Inflammatory macrophage treated with lipopolysaccharide for 1 hour (primary cell): ENCODE measurements around the gene LEMD2.

Experiments
- DNase-seq, 2 donors: peaks; one replicate each; pipeline ENCODE4 v3.0.0-alpha.2; 2020 to 2022

Gene LEMD2

DNA sequence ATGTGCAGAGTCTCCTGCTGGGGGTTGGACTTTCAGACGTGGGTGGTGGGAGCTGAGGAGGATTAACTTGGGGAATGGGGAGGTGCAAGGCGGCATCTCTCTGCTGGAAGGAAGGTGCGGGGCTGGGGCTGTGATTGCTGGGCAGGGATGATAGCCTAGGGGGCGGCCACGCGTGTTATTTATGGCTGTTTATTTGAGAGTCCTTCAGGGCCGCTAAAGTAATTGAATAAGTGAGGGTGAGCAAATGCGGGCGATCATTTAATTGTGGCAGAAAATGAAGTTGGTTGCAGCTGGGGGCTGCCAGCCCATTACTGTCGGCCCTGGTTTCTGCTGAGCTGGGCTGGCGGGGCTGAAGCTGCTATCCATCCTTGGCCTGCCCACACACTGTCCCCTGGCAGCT is 34.7 kb downstream of the LEMD2 start:
- DNase-seq: no peak

DNA sequence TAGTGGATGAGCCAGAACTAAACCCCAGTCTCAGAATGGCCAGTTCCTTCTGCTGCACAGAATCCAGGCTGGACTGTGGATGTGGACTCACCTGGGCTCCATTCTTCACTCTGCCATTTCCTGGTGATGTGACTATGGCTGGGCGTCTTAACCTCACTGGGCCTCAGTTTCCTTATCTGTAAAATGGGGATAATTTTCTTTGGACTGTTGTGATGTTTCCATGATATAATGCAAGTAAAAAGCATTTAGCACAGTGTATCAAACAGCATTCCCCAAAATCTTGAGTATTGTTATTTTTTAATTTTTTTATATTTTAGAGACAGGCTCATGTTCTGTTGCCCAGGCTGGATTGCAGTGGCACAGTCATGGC is 36.3 kb downstream of the LEMD2 start:
- no peak for DNase-seq

DNA sequence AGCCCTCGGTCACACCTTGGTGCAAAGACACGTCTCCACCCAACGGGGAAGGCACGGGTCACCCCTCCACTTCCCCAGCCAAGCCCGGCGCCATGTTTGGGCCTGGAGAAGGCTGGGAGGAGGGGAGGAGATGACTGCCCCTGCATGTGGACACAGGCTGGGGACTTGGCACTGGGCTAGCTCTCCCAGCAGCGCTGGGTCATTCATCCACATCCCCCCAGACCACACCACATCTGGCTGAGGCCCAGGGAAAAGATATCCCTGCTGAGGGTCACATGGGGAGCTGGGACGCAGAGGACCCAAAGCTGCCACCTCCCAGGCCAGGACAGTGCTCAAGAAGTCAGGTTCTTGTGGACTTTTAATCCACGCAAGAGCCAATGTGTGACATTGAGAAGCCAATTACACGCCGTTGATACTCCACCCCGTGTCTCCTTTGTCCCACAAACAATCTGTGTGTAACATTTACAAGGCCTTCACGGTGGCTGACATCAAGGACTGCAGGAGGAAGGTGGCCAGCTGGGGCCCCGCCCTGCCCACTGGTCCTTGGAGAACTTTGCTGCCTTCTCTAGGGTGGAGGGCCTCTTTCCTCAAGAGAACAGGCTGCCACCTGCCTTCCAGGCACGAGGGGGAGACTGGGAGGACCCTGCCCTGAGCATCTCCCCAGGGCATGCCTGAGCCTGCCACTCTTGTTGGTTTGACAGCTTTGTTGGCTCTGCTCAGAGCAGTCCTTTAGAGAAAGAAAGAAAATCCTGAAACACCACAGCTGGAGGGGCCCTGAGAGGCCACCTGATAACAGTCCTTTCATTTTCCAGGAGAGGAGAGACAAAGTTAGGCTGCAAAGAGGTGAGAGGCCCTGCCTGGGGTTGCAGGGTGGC is 36.9 kb downstream of the LEMD2 start:
- no peak for DNase-seq

DNA sequence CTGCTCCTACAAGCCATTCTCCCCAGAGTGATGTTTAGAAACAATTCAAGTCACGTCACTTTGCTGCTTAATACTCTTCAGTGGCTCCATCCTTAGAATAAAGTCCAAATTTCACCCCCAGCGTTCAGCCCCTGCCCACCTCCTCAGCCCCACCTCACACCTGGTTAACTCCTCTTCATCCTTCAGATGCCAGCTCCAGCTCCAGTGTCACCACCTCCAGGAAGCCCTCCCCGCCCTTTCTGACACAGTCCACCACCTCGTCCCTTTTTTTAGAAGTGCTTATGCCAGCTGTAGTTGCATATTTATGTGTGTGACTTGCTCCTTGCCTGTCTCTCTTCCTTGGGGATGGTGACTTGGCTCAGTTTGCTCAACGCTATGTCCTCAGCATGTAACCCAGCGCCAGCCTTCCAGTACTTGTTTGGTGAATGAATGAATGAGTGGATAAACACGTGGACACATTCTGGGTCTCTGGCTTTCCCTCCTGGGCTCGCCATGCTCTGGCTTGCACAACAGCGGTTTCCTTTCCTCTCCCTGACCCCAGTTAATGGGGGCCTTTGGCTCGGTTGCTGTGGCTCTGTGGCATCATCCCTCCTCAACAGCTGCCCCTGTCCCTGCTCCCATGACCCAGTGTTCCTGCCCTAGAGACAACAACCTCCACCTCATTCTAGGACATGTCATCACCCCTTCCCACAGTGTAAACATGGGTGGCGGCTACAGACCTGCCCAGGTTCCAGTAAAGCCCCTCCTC is 38.5 kb downstream of the LEMD2 start:
- no peak for DNase-seq

DNA sequence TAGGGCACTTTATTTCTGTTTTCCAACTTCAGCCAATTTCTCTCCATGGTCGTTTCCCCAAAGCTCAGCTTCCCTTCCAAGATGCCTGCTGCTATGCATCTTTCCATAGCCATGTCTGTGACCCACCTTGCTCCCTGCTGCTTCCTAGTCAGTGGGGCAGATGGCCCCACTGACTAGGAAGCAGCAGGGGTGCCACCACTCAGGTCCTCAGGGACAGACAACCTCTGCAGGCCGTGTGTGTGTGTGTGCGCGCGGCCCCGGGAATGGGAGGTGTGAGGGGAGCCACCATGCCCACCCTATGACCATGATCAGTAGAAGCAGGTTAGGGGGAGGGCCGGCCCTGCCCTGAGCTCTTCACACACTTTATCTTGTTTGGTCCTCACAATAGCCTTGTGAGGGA is 39.5 kb downstream of the LEMD2 start:
- DNase-seq: no peak

DNA sequence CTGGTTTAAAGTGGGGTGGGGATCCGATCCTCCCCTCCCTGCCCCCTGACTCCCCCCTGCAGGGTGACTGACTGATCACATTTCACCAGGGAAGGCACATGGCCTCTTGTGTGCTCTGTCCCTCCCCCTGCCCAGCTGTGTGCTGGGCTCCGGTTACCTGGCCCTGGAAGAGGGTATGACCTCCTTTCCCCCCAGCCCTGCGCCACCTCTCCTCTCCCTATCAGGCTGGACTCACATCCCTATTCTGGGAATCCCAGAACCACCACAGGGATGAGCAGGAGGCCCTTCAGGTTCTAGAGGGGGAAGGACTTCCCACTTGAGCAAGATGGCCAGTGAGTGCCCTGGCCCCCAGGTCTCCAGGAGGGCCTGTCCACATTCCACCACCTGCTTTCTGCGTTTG is 40.1 kb downstream of the LEMD2 start:
- DNase-seq: no peak

DNA sequence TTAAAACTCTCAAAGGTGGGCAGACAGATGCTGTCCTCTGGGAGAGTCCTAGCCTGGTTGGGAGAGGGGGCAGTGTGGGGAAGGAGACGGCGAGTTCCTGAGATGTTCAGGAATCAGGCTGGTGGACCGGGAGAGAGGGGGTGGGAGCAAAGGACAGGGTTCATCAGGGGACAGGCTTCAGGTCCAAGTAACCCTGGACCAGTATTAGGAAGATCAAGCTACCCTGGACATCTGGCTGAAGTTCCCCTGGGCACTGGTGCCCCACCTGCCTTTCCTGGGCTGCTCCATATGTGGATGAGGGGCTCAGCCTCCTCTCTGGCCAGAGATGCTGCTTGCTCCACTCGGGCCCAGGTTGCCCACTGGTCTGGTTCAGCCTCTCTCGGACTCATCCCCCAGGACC is 41.1 kb downstream of the LEMD2 start:
- no peak for DNase-seq

DNA sequence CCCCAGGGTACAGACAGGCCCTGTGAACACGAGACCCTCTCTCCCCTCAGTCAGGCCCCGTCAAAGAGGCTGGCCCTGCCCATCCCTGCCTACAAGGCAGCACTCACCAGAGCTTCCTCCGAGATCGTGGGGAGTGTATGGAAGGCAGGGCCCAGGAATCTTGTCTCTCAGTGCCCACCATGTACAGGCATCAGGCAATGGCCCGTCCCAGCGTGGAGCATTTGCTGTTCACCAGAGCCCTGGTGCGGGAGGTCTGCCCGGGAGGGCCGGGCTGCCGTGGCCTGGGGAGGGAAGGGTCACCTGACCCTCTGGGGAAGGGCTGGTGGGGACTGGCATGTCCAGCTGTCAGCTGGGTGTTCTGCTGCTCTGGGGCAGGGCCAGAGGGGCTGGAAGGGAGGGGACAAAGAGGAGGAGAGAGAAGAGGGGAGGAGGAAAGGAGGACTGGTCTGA is 42.3 kb downstream of the LEMD2 start, which contains the start of gene IP6K3:
IP6K3 (minus strand) TSS at position 255 of the 450 bp plus-strand sequence. CDS start 11,429 bp downstream, outside the sequence.
- DNase-seq: no peak

DNA sequence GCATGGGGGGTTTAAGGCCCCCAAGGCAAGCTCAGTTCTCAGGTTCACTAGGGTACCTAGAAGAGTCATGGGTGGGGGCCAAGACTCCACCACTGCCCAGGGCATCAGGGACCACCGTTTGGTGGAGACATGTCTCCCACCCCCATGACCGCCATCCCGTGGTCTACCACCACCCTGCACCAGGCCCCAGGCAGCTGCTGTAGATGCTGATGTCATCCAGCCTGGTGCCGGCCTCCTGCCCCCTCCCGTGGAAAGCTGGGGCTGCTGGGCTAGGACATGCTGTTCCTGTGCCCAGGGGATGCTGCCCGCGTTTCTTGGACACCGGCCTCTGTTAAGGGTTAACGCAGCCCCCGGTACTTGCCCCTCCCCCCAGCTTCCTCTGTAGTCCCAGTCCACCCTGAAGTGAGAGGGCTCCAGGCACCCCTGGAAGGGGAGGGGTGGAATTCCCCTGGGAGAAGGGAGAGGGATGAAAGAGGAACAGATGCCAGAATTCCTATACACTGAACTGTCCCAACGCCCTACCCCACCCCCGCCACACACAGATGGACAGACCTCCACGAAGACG is 42.8 kb downstream of the LEMD2 start:
- no peak for DNase-seq

DNA sequence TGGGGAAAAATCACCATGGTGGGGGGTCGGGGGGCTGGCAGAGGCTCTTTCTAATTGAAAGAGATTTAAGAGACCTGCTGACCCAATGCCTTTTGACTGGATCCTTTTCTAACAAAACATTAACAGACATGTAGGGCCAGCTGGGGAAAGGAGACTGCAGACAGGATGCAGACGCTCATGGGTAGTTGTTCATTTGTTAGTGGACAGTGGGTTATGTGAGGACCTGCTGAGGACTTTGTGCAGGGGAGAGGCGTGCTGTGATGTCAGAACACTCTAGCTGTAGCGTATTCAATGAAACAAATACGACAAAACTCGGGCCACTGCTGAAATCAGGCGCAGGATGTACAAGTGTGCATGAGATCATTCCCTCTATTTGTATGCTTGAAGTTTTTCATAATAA is 43.4 kb downstream of the LEMD2 start:
- no peak for DNase-seq

DNA sequence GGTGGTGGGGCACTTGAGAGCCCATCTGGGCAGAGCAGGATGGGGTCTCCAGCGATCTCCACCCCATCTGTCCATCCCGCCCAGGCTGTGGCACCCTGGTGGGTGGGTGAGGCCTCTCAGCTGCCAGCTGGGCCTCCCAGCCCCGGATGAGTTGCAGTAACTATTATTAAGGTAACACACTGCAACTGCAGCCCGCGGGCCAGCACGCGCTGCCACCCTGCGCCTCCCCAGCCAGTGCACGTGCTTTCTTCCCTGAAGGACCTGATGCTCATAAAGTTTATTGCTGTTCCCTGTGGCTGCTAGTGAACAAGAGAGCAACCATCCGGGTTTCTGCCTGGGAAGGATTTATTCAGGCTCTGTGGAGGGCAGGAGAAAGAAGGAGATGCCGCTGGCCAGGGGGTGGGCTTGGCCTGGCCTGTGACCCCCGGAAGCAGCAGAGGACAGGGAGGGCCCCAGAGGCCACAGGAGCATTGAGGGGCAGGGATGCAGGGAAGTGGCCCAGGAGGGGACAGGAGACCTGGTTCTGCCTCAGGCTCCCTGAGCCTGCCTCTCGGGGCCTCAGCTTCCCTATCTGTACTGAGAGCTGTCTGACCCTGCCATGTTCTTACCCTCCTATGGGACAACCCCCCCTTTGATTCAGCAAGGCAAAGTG is 43.9 kb downstream of the LEMD2 start:
- no peak for DNase-seq

DNA sequence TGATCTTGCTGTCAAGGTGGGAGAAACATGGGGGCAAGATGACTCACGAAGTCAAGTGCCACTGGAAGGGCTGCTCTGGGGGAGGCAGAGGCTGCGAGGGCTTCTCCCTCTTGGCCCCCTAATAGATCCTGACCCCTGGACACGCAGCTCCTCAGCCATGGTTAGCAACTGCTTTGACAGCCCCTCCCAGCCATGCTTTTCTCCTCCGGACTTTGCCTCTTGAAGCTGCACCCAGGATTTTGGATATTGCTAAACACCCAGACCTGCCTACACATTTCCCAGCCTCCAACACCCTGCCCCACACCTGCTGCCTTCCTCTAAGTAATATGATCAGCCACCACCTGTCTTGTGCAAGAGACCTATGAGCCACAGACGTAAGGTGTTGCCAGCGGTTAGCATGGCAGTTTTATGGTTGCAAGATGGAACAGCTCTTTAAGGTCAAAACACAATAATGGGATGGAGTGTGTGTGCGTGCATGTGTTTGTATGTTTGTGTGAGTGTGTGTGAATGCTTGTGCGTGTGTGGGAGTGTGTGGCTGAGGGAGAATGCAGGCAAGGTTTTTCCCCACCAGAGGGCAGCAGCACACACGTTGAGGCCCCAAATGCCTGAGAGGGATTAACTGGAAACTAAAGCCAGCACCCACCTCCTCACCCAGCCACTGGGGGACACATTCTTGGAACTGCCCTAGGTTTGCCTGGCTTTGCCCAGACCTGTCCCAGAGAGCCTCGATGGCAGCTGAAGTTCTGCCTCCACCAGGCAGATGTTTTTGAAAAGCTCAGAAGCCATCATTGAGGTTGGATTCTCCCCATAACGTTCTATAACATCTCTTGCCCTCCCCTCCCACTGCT is 44.7 kb downstream of the LEMD2 start:
- peak; percentile 36 to 86 for DNase-seq

DNA sequence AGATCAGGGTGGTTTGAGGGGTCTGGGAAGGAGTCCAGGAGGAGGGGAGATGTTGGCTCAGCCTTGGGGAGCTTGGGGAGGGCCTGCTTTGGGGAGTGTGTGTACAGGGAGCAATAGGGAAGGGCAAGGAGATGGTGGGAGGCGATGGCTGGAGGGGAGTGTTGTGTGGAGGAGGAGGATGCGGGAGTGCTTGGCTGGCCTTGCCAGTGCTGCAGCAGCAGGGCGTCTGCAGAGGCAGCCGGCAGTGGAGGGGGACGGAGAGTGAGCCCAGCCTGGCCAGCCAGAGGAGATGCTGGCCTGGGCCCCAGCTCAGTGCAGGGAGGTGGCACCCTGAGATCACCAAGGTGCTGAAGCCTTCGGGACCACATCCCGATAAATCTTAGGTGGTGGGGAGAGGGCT is 46.1 kb downstream of the LEMD2 start:
- no peak for DNase-seq

DNA sequence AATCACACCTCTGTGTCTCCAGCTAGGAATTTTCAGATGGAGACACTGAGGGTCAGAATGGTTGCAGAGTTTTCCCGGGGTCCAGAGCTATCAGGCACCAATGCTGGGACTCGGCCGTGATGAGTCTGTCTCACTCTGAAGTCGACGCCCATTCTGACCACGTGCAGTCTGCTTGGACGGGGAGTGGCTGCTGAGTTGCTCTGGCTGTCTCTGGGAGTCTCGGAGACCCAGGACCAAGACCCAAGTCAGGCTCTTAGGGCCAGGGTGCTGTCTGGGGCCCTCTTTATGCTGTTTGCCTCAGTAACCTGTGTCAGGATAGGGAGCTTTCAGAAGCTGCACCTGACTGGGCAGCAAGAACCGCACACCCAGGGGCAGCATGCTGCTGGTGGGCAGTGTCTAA is 46.8 kb downstream of the LEMD2 start:
- no peak for DNase-seq

DNA sequence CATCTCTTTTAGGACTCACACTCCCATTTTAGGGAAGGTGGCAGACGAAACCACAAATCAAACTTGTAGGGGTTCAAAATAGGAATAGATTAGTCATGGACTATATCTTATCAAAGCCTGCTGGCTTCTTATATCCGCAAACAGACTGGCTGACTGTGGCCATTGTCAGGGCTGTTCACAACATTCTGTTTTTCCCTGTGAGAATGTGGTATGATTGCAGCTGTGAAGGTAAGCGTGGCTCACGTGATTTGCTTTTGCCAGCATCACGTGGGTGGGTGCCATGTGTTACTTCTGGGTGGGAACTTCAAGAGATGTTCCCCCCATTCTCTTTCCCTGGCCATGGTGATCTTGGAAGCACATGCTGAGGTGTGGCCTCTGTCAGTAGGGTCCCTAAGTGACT is 48.1 kb downstream of the LEMD2 start:
- no peak for DNase-seq

DNA sequence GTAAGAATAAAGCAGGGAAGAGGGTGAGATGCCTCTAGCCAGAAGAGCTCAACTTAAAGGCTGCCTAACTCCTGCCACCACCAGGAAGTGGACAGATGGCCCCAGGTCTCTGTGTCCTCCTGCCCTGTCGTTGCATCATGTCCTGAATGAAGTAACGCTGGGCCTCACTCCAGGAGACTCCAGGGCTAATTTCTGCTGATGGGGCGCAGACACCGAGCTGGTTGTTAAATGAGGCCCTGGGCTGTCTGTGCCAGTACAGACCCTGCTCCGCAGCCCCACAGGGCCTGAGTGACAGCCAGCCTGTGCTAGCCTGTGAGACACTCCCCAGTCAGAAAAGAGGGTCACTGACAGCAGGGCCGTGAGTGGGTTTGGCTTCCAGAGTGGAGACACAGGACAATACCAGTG is 48.7 kb downstream of the LEMD2 start:
- peak in 1 of 2 donors; percentile 31 for DNase-seq

DNA sequence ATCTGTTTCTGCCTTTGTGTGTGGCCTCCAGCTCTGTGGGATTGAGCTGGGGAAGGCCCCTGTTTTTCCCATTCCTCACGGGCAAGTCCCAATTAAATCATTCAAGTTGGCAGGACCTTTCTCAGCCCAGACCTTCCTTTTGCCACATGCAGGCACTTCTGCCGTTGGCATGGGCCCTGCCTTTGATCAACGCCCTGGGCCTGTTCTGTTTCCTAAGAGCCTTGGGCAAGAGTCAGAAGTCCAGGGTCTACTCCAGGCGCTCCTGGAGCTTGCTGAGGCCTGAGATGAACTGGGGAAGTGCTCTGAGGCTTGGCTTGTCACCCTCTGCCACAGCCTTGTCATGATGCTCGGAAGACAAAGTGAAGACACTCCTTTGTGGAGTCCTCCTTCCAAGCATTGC is 49.4 kb downstream of the LEMD2 start:
- peak; percentile 13 to 79 for DNase-seq

DNA sequence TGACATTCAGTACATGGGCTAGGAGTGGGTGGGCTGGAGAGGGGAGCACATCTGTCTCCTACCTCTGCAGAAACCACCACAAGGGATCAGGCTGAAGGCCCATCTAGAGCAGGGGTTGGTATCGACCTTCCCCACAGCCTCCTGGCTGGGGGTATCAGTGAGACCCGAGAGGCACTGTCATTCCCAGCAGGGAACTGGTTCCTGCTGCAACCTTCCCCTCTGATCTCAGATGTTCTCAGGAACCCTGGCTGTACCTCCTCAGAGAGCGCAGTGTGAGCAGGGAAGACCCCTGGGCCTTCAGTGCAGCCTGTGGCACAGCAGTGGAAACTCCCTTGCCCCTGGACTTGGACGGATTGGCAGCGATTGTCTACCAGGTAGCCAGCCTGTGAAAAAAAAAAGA is 50.1 kb downstream of the LEMD2 start:
- no peak for DNase-seq

DNA sequence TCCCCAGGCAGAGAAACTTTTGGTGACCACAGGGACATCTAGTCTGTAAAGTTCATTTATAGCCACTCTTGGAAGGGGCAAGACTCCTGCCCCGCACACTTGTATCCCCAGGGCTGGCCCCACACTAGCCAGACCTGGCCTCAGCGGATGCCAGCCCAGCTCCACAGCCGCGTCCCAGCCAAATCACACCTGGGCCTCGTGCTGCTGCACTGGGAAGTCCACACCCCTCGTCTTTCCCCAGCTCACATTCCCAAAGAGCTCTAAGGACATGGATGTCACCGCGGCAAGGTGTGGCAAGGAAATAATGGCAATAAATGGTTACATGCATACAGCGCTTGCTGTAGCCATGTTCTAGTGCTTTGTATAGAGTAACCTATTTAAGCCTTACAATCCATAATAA is 50.8 kb downstream of the LEMD2 start:
- no peak for DNase-seq

DNA sequence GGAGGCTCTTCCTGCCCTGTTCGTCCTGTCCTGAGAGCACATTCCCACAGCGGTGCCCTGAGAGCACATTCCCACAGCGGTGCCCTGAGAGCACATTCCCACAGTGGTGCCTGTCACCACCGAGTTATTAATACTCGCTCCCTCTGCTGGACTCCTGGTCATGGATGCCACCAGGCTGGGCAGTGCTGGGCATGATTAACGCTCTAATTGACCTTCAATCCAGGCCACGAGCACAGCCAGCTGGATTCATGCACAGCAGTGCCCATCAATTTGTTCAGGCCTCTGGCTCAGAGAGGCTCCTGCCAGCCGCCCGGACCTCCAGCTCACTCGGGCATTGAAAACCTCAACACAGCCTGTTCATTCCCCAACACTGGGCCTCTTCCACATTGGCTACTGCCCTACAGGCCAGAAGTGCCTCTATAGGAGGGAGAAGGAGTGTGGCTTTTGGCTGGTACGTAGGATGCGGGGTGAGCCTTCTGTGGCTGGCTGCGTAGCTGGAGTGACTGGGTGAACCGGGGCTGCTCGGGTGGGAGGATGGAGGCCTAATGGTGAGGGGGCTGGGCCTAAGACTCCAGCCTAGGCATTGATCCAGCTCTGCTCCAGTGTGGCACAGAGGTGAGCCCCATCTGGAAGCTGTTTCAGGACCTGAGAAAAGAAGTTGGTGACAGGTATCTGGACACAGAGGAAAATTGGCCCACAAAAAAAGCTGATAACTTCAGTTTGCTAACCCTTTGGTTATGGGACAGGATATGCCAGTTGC is 51.5 kb downstream of the LEMD2 start:
- DNase-seq: no peak

DNA sequence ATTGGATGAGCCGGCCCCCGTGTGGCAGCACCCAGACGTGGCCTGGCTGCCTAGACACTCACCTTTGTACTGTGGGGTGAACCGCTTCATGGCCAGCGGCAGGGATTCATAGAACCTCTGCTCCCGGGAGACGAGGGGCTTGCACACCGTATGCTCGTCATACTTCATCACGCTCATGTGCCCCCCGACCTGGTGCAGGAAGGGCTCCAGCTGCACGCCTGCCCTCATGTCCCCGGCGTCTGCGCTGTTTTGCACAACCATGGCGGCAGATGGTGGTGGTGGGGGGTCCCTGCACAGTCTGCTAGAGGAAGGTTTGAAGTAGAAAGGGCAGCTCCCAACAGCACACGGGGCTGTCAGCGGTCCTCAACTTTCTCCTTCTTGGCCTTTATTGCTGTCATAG is 53.7 kb downstream of the LEMD2 start:
- DNase-seq: no peak

DNA sequence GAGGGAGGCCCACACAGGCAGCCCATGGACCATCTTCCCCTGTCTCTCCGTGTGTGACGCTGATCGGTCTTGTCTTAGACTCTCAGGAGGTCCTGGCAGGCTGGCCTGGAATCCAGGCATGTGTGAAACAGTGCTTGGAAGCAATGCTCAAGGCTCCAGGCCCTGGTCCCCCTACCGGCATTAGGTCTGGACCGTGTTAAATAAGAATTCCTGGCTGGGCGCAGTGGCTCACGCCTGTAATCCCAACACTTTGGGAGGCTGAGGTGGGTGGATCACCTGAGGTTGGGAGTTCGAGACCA is 55.3 kb downstream of the LEMD2 start:
- DNase-seq: no peak
